Activated T-cell treated with anti-CD3 and anti-CD28 coated beads, Interleukin-2, amount 50 U/mL, for 1 hour (primary cell): ENCODE measurements around the gene ANKRD55.
"Not testable (repeated sequence)": the region's sequence is repeated elsewhere in the genome, so short reads cannot be mapped to it uniquely, and the experiment has no call there.

Source experiments
- DNase-seq: peaks from one replicate; pipeline ENCODE4 v3.0.0-alpha.2; 2020

The ANKRD55 gene

DNA sequence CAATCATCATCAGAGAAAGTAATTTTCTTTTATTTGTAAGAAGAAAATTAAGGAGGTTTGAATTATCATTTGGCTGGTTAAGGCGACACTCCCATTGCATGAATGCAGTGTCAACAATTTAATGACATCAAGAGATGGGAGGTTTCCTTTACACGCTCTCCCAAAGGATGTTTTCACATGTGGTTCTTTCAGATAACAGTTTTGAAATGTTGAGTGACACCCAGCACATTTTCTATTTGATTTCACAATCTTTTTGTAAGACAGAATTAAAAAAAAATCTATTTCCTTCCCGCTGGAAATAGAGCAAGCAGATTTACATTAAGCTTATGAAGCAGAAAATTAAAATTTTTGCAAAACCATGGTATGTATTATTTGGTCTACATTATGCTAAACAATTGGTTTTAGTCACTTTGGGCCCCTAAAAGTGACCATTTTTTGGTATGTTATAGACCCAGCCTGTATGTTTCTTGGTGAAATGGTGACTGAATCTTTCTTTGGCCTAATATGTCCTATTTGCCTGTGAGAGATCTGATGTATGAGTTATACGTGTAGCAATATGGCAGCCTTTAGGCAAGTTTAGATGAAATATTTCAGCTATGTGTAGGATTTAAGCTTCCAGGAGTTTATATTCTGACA lies 18.9 kb upstream of the ANKRD55 start:
- DNase-seq = no peak

GRCh38 chr5:56251440-56251839 lies 18.3 kb upstream of the ANKRD55 start:
- DNase-seq = no peak

- no peak for DNase-seq
Observed at GRCh38 chr5:56250011-56250410, 16.9 kb upstream of the ANKRD55 start.

- not testable (repeated sequence) for DNase-seq
Observed at GRCh38 chr5:56249085-56249484, 16.0 kb upstream of the ANKRD55 start.

DNA sequence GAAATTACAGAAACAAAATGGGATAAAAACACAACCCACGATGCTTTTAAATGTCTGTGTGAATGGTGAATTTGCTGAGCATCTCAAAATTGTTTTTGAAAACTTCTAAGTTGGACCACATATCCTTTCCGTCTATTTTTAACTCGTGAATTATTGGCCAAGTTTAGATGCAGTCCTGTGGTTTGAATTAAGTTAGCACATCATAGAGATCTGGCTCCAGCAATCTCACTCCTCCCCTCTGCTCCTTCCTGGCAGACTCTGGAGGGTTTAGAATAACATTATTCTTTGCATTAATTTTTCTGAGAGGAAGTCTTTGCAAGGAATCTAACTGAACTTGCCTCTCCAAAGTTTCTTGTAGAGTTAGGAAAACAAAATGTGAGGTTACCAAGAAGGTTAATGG lies 14.5 kb upstream of the ANKRD55 start:
- no peak for DNase-seq

DNA sequence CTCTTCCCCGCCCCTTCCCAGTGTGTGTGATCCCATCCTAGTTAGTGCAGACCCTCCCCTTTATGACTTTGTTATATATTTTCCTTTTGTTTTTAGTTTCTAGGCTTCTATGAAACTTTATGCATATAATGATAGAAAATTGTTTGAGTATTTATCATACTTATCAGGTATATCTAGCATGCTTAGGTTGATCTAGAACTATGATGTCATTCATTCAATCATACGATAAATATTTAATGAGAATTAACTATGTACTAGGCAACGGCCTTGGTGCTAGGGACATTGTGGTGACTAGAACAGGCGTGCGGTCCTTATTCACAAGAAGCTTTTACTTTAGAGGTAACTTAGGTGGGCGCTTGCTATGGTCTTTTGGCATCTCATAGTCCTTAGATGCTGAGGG lies 13.6 kb upstream of the ANKRD55 start:
- no peak for DNase-seq

DNA sequence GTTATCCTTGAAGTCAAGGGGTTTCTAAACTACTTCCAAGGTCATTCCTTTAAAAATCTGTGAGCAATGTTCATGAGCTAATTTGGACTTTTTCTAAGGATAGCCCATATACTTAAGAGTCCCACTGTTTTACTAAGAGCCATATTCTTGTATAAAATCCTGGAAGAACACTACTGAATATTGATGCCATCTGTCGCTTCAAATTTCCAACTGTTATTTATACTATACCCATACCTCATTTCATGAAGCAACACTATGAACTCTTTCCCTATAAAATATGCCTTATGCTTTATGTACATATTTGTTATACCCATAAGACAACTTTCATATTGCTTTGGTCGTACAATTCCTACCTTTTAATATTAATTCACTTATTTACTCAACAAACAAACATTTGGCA lies 12.4 kb upstream of the ANKRD55 start:
- DNase-seq = no peak

GRCh38 chr5:56244627-56245026 lies 11.5 kb upstream of the ANKRD55 start:
- DNase-seq = no peak

GRCh38 chr5:56242271-56242670 lies 9.1 kb upstream of the ANKRD55 start:
- not testable (repeated sequence) for DNase-seq

GRCh38 chr5:56232538-56232937 lies 592 bp downstream of the ANKRD55 start:
- no peak for DNase-seq

- DNase-seq = no peak
Observed at GRCh38 chr5:56230576-56230975, 2.6 kb downstream of the ANKRD55 start.

DNA sequence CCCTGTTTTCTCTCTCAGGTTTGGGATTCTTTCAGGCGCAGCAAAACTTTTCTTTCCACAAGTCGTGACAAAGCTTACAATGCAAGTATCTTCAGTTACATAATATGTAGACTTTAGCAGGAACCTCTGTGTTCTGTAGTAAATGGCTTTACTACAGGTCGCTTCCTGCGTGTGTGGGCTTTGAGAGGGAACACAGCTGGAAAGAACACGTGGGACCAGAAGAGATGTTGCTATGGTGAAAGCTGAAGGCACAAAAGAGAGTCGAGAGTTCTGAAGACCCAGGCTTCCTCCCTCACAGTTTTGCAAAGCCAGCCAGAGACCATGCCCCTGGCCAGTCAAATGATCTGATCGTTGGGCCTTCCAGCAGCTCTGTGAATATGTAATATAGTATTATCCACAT lies 4.0 kb downstream of the ANKRD55 start:
- no peak for DNase-seq

GRCh38 chr5:56228631-56229030 lies 4.5 kb downstream of the ANKRD55 start:
- DNase-seq = no peak

DNA sequence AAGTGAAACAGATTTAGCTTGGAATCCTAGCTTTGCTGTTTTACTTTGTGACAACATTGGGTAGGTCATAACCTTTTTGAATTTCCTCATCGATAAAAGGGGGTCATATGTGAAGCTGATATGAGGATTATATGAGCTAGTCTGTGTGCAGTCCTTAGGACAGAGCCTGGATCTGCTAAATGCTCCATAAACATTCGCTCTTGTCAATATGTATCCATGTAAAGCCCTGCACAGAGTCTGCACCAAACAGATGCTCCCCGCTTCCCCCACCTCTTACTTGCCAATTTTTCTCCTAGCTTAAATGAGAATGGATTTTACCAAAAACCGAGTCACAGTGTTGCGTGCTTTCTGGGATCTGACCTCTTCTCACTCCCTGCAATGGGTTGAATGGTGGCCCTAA lies 5.4 kb downstream of the ANKRD55 start:
- DNase-seq = no peak

GRCh38 chr5:56223298-56223697 lies 9.8 kb downstream of the ANKRD55 start:
- not testable (repeated sequence) for DNase-seq

GRCh38 chr5:56221601-56222000 lies 11.5 kb downstream of the ANKRD55 start:
- not testable (repeated sequence) for DNase-seq

- DNase-seq = no peak
Observed at GRCh38 chr5:56215019-56215830, 17.9 kb downstream of the ANKRD55 start.

GRCh38 chr5:56213886-56214535 lies 19.1 kb downstream of the ANKRD55 start:
- DNase-seq = not testable (repeated sequence)

DNA sequence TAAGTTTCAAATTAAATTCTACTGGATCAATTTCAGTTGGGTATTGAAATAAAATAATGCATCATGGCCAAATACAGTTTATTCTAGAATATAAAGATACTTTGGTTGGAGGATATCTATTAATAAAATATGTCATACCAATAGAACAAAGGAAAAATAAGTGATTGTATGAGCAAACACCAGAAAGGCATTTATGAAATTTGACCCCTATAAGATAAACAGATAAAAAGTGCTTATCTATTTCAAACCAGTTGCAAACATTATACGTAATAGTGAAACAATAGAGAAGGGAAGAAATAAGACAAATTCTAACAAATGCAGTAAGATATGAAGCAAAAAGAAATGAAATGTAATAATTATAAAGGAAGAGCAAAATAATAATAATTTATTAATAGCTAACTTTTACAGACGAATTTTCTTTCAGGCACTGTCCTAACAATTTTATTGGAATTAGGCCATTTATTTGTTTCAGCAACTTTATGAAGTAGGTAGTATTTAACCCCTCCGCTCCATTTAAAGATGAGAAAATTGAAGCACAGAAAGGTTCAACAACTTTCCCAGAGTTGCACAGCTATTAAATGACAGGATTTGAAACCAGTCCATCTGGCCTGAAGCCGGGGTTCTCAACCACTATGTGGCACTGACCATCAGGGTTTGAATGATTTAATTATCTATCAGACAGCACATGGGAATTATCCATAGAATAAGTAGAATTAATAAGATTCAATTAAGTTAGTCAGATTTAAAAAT lies 20.8 kb downstream of the ANKRD55 start:
- no peak for DNase-seq

DNA sequence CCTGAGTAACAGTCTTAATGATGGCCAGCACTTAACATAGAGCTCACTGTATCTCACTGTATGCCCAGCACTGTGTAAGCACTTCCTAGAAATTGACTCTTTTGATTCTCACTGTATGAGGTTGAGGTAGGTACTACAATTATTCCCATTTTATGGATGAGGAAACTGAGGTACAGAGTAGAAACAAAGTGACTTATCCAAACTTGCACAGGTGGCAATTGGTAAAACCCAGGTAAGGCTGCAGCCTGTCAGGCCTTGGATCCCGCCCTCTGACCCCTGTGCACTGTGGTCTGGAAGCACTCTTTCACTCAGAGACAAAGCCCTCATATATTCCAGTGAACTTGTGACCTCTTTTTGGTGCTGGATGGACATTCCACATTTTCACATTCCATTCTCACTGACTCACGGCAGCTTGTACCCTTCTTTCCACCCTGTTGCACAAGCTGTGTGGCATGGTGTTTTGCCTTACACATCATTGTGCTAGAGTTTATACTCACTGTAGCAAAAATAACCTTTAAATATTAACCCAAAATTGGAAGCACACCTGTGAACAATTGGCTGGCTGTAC lies 21.7 kb downstream of the ANKRD55 start:
- DNase-seq = no peak

DNA sequence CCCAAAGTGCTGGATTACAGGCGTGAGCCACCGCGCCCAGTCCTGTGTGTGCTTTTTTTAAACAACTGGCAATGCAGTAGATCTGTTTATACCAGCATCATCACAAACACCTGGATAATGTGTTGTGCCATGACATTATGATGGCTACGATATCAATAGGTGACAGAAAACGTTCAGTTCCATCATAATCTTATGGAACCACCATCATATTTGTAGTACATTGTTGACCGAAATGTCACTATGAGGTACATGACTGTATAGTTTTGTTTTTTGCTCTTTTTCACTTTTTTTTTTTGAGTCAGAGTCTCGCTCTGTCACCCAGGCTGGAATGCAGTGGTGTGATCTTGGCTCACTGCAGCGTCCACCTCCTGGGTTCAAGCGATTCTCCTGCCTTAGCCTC lies 24.4 kb downstream of the ANKRD55 start:
- DNase-seq = no peak

GRCh38 chr5:56207537-56207936 lies 25.6 kb downstream of the ANKRD55 start:
- DNase-seq = no peak
